ENCODE results near the gene ZNF592.

GRCh38 chr15:84766461-84767035 is 18.2 kb downstream of the ZNF592 start:
- TF ChIP-seq POLR2A (IDR thresholded peaks at IDR 0.05) (no peak), POLR2AphosphoS5 (IDR thresholded peaks at IDR 0.05) (no peak), CTCF (IDR thresholded peaks at IDR 0.05 in 8 of 11, conservative IDR thresholded peaks at IDR 0.05 in 3 of 11) (no peak)

All from spleen (tissue), 7 donors.